ENCODE measurements around the gene HMOX2.

DNA sequence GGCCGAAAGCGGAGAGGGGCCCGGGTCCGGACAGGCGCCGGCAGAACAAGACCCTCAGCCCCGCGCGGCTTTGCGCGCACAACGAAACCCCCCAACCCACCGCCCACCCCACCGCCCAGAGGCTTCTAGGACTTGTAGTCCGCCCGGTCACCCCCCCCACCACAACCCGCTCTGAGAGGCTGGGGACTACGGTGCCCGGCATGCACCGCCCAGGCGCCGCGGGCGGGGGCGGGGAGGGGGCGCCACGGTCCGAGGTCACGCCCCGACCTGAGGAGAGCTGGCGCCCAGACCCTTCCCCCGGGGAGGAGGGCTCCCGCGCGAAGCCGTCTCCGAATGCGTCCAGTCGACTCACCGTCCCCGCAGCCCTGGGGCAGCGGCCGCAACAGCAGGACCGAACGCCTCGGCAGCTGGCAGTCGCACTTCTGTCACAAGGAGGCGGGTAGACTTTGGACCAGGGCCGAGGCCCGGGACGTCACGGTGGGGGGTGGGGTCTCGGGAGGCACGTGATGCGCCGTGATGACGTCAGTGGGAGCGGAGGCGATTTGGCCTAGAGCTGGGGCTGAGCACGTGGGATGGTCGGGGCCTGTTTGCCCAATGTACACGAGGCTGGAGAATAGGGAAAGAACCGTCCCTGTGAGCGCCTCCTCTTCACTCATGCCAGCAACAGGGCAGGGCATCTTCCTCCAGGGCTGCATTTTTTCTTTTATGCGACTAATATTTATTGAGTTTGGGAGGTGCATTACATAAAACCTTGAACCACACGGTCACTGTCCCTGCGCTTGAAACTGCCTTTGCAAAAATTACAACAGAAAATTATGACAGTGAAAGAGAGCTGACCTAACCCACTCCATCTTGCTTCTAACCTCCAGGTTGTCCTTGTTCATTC lies 62.4 kb downstream of the HMOX2 start, which contains the start of gene CDIP1:
- TF ChIP-seq, protein P1, sequence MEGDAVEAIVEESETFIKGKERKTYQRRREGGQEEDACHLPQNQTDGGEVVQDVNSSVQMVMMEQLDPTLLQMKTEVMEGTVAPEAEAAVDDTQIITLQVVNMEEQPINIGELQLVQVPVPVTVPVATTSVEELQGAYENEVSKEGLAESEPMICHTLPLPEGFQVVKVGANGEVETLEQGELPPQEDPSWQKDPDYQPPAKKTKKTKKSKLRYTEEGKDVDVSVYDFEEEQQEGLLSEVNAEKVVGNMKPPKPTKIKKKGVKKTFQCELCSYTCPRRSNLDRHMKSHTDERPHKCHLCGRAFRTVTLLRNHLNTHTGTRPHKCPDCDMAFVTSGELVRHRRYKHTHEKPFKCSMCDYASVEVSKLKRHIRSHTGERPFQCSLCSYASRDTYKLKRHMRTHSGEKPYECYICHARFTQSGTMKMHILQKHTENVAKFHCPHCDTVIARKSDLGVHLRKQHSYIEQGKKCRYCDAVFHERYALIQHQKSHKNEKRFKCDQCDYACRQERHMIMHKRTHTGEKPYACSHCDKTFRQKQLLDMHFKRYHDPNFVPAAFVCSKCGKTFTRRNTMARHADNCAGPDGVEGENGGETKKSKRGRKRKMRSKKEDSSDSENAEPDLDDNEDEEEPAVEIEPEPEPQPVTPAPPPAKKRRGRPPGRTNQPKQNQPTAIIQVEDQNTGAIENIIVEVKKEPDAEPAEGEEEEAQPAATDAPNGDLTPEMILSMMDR (IDR thresholded peaks at IDR 0.05 in 4 of 5, conservative IDR thresholded peaks at IDR 0.05 in 1 of 5) = peak in 2 of 5 experiments; percentile 7 to 15
- peak; percentile 86 to 87 for TF ChIP-seq POLR2A (IDR thresholded peaks at IDR 0.05)
